Measurements from ENCODE around the gene ARL5B.
"Not testable (repeated sequence)": the region's sequence is repeated elsewhere in the genome, so short reads cannot be mapped to it uniquely, and the experiment has no call there.

DNA sequence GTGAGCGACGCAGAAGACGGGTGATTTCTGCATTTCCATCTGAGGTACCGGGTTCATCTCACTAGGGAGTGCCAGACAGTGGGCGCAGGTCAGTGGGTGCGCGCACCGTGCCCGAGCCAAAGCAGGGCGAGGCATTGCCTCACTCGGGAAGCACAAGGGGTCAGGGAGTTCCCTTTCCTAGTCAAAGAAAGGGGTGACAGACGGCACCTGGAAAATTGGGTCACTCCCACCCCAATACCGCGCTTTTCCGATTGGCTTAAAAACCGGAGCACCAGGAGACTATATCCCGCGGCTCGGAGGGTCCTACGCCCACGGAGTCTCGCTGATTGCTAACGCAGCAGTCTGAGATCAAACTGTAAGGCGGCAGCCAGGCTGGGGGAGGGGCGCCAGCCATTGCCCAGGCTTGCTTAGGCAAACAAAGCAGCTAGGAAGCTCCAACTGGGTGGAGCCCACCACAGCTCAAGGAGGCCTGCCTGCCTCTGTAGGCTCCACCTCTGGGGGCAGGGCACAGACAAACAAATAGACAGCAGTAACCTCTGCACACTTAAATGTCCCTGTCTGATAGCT lies 31.7 kb upstream of the ARL5B start:
- TF ChIP-seq, protein P1, sequence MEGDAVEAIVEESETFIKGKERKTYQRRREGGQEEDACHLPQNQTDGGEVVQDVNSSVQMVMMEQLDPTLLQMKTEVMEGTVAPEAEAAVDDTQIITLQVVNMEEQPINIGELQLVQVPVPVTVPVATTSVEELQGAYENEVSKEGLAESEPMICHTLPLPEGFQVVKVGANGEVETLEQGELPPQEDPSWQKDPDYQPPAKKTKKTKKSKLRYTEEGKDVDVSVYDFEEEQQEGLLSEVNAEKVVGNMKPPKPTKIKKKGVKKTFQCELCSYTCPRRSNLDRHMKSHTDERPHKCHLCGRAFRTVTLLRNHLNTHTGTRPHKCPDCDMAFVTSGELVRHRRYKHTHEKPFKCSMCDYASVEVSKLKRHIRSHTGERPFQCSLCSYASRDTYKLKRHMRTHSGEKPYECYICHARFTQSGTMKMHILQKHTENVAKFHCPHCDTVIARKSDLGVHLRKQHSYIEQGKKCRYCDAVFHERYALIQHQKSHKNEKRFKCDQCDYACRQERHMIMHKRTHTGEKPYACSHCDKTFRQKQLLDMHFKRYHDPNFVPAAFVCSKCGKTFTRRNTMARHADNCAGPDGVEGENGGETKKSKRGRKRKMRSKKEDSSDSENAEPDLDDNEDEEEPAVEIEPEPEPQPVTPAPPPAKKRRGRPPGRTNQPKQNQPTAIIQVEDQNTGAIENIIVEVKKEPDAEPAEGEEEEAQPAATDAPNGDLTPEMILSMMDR (optimal IDR thresholded peaks at IDR 0.05 in 1 of 3, IDR thresholded peaks at IDR 0.05 in 1 of 3, conservative IDR thresholded peaks at IDR 0.05 in 1 of 3; ENCODE audit: extremely low read depth in 1 of 3, insufficient read depth in 2 of 3, low read length in 3 of 3): not testable (repeated sequence)
- TF ChIP-seq EZH2 (IDR thresholded peaks at IDR 0.05; ENCODE audit: low read length): not testable (repeated sequence)
